H1 (cell line): ENCODE measurements around the gene RIMKLA. TPM values are rescaled to one million over a fixed set of nuclear protein-coding genes. Genes with fewer than 3 reads are reported as not detected.

Source experiments
- CTCF ChIA-PET: fragments of 300-600 bp; sonication (Branson Sonifier 250); formaldehyde crosslinking; loops from one replicate; lab custom pipeline; 2021; ENCODE audit not compliant: partially characterized antibody; lab: Charles Lee
- POLR2A ChIA-PET: fragments of 300-600 bp; sonication (Branson Sonifier 250); formaldehyde crosslinking; loops from one replicate; lab custom pipeline; 2021; ENCODE audit warnings: inconsistent platforms; ENCODE audit not compliant: partially characterized antibody; lab: Charles Lee
- DNase-seq, 2 experiments: peaks; one replicate each; pipeline versions ENCODE4 v3.0.0 to v3.0.0-alpha.2; 2010 to 2022; ENCODE audit warnings: low spot score in 2 of 2, low read depth in 1 of 2, mixed read lengths in 1 of 2
- FAIRE-seq: peaks from 2 replicates; lab custom pipeline; 2011; peaks lifted over from hg19 to GRCh38; lab: Jason Lieb, UNC
- H2AFZ ChIP-seq: 2 replicates; pipeline ENCODE4 v1.8.1; 2012; ENCODE audit warnings: low read length, inconsistent platforms
- H2AK5ac ChIP-seq: 2 replicates; pipeline ENCODE4 v1.6.1; 2013; ENCODE audit warnings: low read depth, low read length
- H2BK120ac ChIP-seq: replicated peaks from 2 replicates; pipeline ENCODE3; 2013; ENCODE audit warnings: low read depth, low read length, inconsistent platforms
- H2BK12ac ChIP-seq: 2 replicates; pipeline ENCODE4 v1.6.1; 2013; ENCODE audit warnings: low read depth, low read length
- H2BK15ac ChIP-seq: 2 replicates; pipeline ENCODE4 v1.6.1; 2013; ENCODE audit warnings: low read length
- H2BK20ac ChIP-seq: 2 replicates; pipeline ENCODE4 v1.6.1; 2013; ENCODE audit warnings: low read length
- H2BK5ac ChIP-seq: 2 replicates; pipeline ENCODE4 v1.6.1; 2013; ENCODE audit warnings: low read depth, low read length
- H3K14ac ChIP-seq: 2 replicates; pipeline ENCODE4 v1.6.1; 2013; ENCODE audit warnings: inconsistent platforms; ENCODE audit not compliant: insufficient read length
- H3K18ac ChIP-seq: 2 replicates; pipeline ENCODE4 v1.6.1; 2013; ENCODE audit warnings: low read length; ENCODE audit errors: extremely low read depth
- H3K23ac ChIP-seq: 2 replicates; pipeline ENCODE4 v1.6.1; 2013; ENCODE audit warnings: inconsistent platforms; ENCODE audit not compliant: insufficient read length
- H3K23me2 ChIP-seq: 2 replicates; pipeline ENCODE4 v1.6.1; 2013; ENCODE audit warnings: low read depth, low read length
- H3K27ac ChIP-seq: 2 replicates; pipeline ENCODE4 v1.6.1; 2011; ENCODE audit warnings: low read depth, low read length, inconsistent platforms
- H3K27me3 ChIP-seq, 4 experiments: replicated peaks in 1 of 4; 1 replicate in 1 of 4; 2 replicates in 3 of 4; pipeline versions ENCODE4 v1.6.1 to v1.8.1; 2011 to 2013; ENCODE audit warnings: low read length in 3 of 4, mild to moderate bottlenecking in 3 of 4, inconsistent platforms in 2 of 4, mixed read lengths in 2 of 4, moderate library complexity in 1 of 4; ENCODE audit not compliant: control insufficient read depth in 3 of 4, insufficient read depth in 3 of 4; ENCODE audit errors: extremely low read depth in 1 of 4
- H3K36me3 ChIP-seq, 4 experiments: 2 replicates each; pipeline versions ENCODE4 v1.6.1 to v1.8.1; 2011 to 2013; ENCODE audit warnings: mild to moderate bottlenecking in 4 of 4, low read length in 3 of 4, moderate library complexity in 2 of 4, control low read depth in 1 of 4, inconsistent platforms in 1 of 4; ENCODE audit not compliant: insufficient read depth in 4 of 4, control insufficient read depth in 2 of 4
- H3K4ac ChIP-seq: replicated peaks from 2 replicates; pipeline ENCODE3; 2013; ENCODE audit warnings: low read length, low read depth, mixed read lengths, inconsistent platforms; ENCODE audit not compliant: insufficient read length
- H3K4me1 ChIP-seq, 4 experiments: replicated peaks in 1 of 4; 1 replicate in 1 of 4; 2 replicates in 3 of 4; pipeline versions ENCODE4 v1.6.1 to v1.8.1; 2011 to 2013; ENCODE audit warnings: low read length in 3 of 4, inconsistent platforms in 2 of 4, mixed read lengths in 1 of 4; ENCODE audit not compliant: insufficient read depth in 4 of 4, control insufficient read depth in 3 of 4
- H3K4me2 ChIP-seq, 2 experiments: 2 replicates each; pipeline versions ENCODE4 v1.6.1 to v1.8.1; 2011 to 2013; ENCODE audit warnings: low read depth in 2 of 2, low read length in 2 of 2, control low read depth in 1 of 2, inconsistent platforms in 1 of 2, mild to moderate bottlenecking in 1 of 2; ENCODE audit not compliant: insufficient read depth in 1 of 2
- H3K4me3 ChIP-seq, 4 experiments: fragments of 200-600, 300-600 bp in 1 of 4; sonication (generic), shearing (Covaris generic), sonication (Bioruptor Twin) in 1 of 4; 2 replicates each; pipeline versions ENCODE4 v1.5.1 to v1.8.1; 2011 to 2016; ENCODE audit warnings: low read length in 4 of 4, low read depth in 3 of 4, control low read depth in 2 of 4, inconsistent platforms in 2 of 4, mild to moderate bottlenecking in 2 of 4, mixed read lengths in 1 of 4, moderate library complexity in 1 of 4; ENCODE audit not compliant: insufficient read depth in 2 of 4; ENCODE audit errors: extremely low read depth in 1 of 4
- H3K56ac ChIP-seq: replicated peaks from 2 replicates; pipeline ENCODE3; 2013; ENCODE audit warnings: low read depth, mild to moderate bottlenecking, mixed read lengths, low read length, inconsistent platforms; ENCODE audit not compliant: insufficient read length
- H3K79me1 ChIP-seq: 2 replicates; pipeline ENCODE4 v1.6.1; 2013; ENCODE audit warnings: low read depth, low read length, control low read depth
- H3K79me2 ChIP-seq, 2 experiments: 2 replicates each; pipeline versions ENCODE4 v1.6.1 to v1.8.1; 2012 to 2013; ENCODE audit warnings: low read length in 2 of 2, mild to moderate bottlenecking in 2 of 2, inconsistent platforms in 1 of 2; ENCODE audit not compliant: insufficient read depth in 2 of 2, control insufficient read depth in 1 of 2
- H3K9ac ChIP-seq, 4 experiments: replicated peaks in 1 of 4; 1 replicate in 1 of 4; 2 replicates in 3 of 4; pipeline versions ENCODE4 v1.6.1 to v1.8.1; 2011 to 2013; ENCODE audit warnings: low read depth in 3 of 4, low read length in 3 of 4, control low read depth in 2 of 4, mild to moderate bottlenecking in 2 of 4, moderate library complexity in 2 of 4, inconsistent platforms in 1 of 4; ENCODE audit errors: extremely low read depth in 1 of 4
- H3K9me3 ChIP-seq, 2 experiments: 2 replicates each; pipeline versions ENCODE4 v1.6.1 to v1.8.1; 2012 to 2013; ENCODE audit warnings: mild to moderate bottlenecking in 2 of 2, moderate library complexity in 2 of 2, control low read depth in 1 of 2, inconsistent platforms in 1 of 2, low read depth in 1 of 2, low read length in 1 of 2, mixed read lengths in 1 of 2; ENCODE audit not compliant: insufficient read depth in 2 of 2
- H4K20me1 ChIP-seq, 2 experiments: replicated peaks in 1 of 2; 2 replicates each; pipeline versions ENCODE3 to v1.8.1; 2011 to 2013; ENCODE audit warnings: inconsistent platforms in 2 of 2, low read length in 2 of 2, mild to moderate bottlenecking in 1 of 2; ENCODE audit not compliant: insufficient read depth in 2 of 2, control insufficient read depth in 1 of 2
- H4K5ac ChIP-seq: 2 replicates; pipeline ENCODE4 v1.6.1; 2013; ENCODE audit warnings: low read length, low read depth, mixed read lengths, inconsistent platforms; ENCODE audit not compliant: insufficient read length
- H4K8ac ChIP-seq: 2 replicates; pipeline ENCODE4 v1.8.0; 2013; ENCODE audit warnings: mild to moderate bottlenecking, moderate library complexity, low read length, inconsistent platforms; ENCODE audit not compliant: insufficient read depth; ENCODE audit errors: extremely low read depth
- H4K91ac ChIP-seq: replicated peaks from 2 replicates; pipeline ENCODE3; 2013; ENCODE audit warnings: low read length, mixed read lengths, inconsistent platforms; ENCODE audit not compliant: insufficient read length
- CTBP2 ChIP-seq: IDR thresholded peaks from 2 replicates; pipeline ENCODE4 v1.7.0; 2011; ENCODE audit warnings: borderline replicate concordance, mild to moderate bottlenecking, moderate library complexity, mixed read lengths, low read length; ENCODE audit not compliant: insufficient read depth, insufficient read length
- WGBS, 2 experiments: shearing (Covaris generic) in 1 of 2; methylation state at CpG; one replicate each; pipeline versions ENCODE4 v1.1.6 to v1.1.7; 2013 to 2015; ENCODE audit warnings: low lambda C conversion rate in 2 of 2, mixed read lengths in 2 of 2, inconsistent platforms in 1 of 2, low coverage in 1 of 2, missing lambda C conversion rate in 1 of 2; ENCODE audit not compliant: insufficient replicate concordance in 2 of 2, insufficient coverage in 1 of 2, insufficient read length in 1 of 2; ENCODE audit errors: extremely low coverage in 1 of 2, missing lambda C conversion rate in 1 of 2; 5-methylcytosine and 5-hydroxymethylcytosine counted together
- polyA plus RNA-seq, 7 experiments: library from polyadenylated mRNA; depleted of rRNA in 3 of 7; stranded (reverse) in 5 of 7; unstranded in 2 of 7; fragments of >200 nt in 5 of 7; fragments of 200-250 nt in 2 of 7; gene quantifications; 1 replicate in 5 of 7; 2 replicates in 1 of 7; 4 replicates in 1 of 7; pipeline versions ENCODE4 v1.2.1 to v1.2.3, GENCODE V29; 2011 to 2013; ENCODE audit warnings: missing spikeins in 2 of 7, mixed read lengths in 2 of 7
- total RNA-seq: library from RNA; stranded (reverse); fragmentation: NEBNext Ultra II Directional; extraction: Animal tissue kit (Norgen Biotek cat#: 25700); gene quantifications from 2 replicates; pipeline ENCODE4 v1.2.1, GENCODE V29; 2021

The RIMKLA gene
- total and polyA plus RNA-seq, 2 of the 8 experiments (the other 6 are each of a cell fraction or from before 2014, with no cell fraction given), result 3.2 to 5.8 TPM

DNA sequence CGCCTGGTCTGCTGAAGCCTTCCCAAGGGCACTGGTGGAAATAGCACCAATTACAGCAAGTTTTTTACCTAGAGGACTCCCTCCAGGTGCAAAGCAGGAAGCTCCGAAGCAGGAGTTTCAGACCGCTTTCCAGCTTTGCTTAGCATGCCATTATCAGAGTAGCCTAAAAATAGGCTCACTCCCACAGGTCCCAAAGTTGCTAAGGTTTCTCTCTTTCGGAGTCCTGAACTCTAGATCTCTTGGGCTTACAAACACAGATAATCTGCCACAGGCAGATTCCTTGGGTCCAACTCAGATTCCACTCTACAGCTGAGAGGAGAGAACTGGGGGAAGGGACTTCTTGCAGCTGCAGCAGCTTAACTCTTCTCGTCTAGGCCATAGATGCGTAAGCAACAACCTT, 52.8 kb downstream of the RIMKLA start:
- no peak for FAIRE-seq
- no peak for TF ChIP-seq CTBP2

More for the DNA sequence above, 52.8 kb downstream of the RIMKLA start:
- H4K5ac ChIP-seq, result no peak overlapping the region
- CTCF ChIA-PET, result interaction anchor here (0.8 kb wide), 1 partner anchor 33 kb away, joined by 3 read pairs; no protein-coding TSS in a partner anchor
- H2BK12ac ChIP-seq, result no peak overlapping the region
- H3K9me3 ChIP-seq, result no peaks in the 10 kb centered on the region; a peak in 1 of 4 replicates
- no peak overlapping the region for H3K4ac ChIP-seq
- no peaks in the 10 kb centered on the region for H3K79me2 ChIP-seq
- no peak for DNase-seq
- H3K4me1 ChIP-seq, result no peaks in the 10 kb centered on the region
- no peaks in the 10 kb centered on the region for H3K27me3 ChIP-seq
- no peak overlapping the region for H3K27ac ChIP-seq
- H3K18ac ChIP-seq, result no peak overlapping the region
- H3K4me2 ChIP-seq, result no peak overlapping the region
- no peaks in the 10 kb centered on the region for H3K79me1 ChIP-seq
- no peaks in the 10 kb centered on the region for H3K36me3 ChIP-seq
- no peak overlapping the region for H3K56ac ChIP-seq
- no peak overlapping the region for H3K9ac ChIP-seq
- H2BK15ac ChIP-seq, result no peak overlapping the region
- peak overlapping the region; percentile 66 for H3K14ac ChIP-seq
- no peak overlapping the region for H2BK20ac ChIP-seq
- H3K23me2 ChIP-seq, result no peaks in the 10 kb centered on the region
- H2AFZ ChIP-seq, result 0 out of 2 replicates have a peak overlapping the region, but pooled peaks have one; percentile 16
- WGBS, 2 experiments, result 89% methylated on average over 6 of the region's 6 CpGs; no CpG with 5 or more reads in 1 of the 2 experiments
- H2BK120ac ChIP-seq, result no peak overlapping the region
- H2AK5ac ChIP-seq, result no peak overlapping the region
- no peak overlapping the region for H4K8ac ChIP-seq
- no peaks in the 10 kb centered on the region for H4K20me1 ChIP-seq
- H4K91ac ChIP-seq, result no peak overlapping the region
- H2BK5ac ChIP-seq, result no peak overlapping the region
- POLR2A ChIA-PET, result interaction anchor here (1.6 to 2.6 kb wide), 2 partner anchors 16 to 18 kb away, joined by 3 to 6 read pairs; no protein-coding TSS in a partner anchor
- no peak overlapping the region for H3K4me3 ChIP-seq
- H3K23ac ChIP-seq, result no peak overlapping the region
